GM12864 (cell line): ENCODE measurements around the gene TRAF2.

ENCODE experiments used
- DNase-seq: peaks from one replicate; pipeline ENCODE4 v3.0.0-alpha.2; 2011; ENCODE audit warnings: low read depth
- H3K4me3 ChIP-seq: 2 replicates; pipeline ENCODE4 v1.5.1; 2011; ENCODE audit warnings: mild to moderate bottlenecking, low read depth, low read length, control low read depth
- TF ChIP-seq, protein P1 (sequence below): IDR thresholded peaks from 2 replicates; pipeline ENCODE4 v1.5.1; 2011; ENCODE audit warnings: low read depth, mild to moderate bottlenecking, moderate library complexity, low read length, control low read depth, inconsistent platforms; ENCODE audit errors: missing control alignments

Gene TRAF2

DNA sequence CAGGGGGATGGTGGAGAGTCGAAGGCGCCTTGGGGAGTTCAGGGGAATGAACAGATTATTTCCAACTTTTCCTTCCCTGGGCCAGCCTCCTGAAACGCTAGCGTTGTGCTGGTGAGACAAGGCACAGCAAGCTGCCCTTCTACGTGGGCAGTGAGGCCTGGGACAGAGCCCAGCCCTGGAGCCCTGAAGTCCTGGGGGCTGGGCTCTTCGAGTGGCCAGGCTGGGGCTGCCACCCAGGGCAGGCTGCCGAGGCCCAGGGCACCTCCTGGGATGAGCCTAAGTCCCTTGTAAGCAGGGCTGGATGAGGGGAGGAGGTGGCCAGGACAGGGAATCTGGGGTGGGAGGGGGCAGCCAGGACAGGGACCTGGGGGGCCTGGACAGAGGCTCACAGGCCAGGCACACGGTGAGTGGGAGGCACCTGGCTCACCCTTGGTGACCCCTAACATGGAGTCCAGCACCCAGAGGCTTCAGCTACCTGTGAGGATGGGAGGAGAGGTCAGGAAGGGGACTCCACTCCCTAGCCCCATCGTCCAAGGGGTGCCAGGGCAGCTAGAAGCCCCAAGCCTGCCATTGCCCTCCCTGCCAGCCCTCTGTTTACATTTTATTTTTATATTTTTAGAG, 64.5 kb downstream of the TRAF2 start:
- no peak for DNase-seq
- TF ChIP-seq, protein P1, sequence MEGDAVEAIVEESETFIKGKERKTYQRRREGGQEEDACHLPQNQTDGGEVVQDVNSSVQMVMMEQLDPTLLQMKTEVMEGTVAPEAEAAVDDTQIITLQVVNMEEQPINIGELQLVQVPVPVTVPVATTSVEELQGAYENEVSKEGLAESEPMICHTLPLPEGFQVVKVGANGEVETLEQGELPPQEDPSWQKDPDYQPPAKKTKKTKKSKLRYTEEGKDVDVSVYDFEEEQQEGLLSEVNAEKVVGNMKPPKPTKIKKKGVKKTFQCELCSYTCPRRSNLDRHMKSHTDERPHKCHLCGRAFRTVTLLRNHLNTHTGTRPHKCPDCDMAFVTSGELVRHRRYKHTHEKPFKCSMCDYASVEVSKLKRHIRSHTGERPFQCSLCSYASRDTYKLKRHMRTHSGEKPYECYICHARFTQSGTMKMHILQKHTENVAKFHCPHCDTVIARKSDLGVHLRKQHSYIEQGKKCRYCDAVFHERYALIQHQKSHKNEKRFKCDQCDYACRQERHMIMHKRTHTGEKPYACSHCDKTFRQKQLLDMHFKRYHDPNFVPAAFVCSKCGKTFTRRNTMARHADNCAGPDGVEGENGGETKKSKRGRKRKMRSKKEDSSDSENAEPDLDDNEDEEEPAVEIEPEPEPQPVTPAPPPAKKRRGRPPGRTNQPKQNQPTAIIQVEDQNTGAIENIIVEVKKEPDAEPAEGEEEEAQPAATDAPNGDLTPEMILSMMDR, result no peak
- H3K4me3 ChIP-seq, result peak overlapping the region; percentile 55; the same call in 1 of the 2 replicates

DNA sequence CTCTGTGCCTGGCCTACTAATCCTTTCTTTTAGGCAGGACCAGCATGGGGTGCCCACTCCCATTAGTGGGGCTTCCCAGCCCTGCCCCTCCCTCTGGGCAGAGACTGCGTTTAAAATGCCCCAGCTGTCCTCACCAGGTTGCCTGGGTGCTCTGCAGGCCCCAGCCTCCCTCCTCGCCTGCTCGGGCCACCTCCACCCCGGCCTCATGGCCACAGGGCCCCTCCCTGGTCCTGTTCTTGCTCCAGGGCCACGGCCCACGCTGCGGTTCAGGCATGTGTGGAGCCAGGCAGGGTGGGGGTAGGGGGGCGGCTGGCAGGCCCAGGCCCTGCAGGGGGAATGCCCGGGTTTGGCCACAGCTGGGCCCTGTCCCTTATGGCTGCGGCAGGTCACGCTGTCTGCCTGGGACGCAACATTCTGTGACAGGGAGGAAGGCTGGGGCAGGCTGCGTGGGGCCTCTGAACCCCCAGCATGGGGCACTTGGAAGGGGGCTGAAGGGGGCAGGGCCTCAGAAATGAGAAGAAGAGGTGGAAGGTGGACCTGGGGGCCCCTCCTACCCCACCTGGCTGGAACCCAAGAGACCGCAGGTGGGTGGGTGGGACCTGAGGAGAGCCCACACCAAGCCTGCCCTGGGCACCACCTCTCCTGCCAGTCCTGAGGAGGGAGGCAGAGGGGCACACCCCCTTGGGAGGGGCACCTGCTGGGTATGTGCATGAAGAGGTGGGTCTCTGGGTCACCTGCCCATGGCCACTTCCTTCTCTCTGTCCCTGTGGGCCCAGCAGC, 65.4 kb downstream of the TRAF2 start, which contains the start of gene LCN12:
Gene LCN12 (plus strand): TSS at position 733 of the 780 bp plus-strand sequence. CDS start 55 bp downstream, outside the sequence.
- TF ChIP-seq, protein P1, result no peak
- H3K4me3 ChIP-seq, result no peak within 1 kb of the TSS
- DNase-seq, result no peak

DNA sequence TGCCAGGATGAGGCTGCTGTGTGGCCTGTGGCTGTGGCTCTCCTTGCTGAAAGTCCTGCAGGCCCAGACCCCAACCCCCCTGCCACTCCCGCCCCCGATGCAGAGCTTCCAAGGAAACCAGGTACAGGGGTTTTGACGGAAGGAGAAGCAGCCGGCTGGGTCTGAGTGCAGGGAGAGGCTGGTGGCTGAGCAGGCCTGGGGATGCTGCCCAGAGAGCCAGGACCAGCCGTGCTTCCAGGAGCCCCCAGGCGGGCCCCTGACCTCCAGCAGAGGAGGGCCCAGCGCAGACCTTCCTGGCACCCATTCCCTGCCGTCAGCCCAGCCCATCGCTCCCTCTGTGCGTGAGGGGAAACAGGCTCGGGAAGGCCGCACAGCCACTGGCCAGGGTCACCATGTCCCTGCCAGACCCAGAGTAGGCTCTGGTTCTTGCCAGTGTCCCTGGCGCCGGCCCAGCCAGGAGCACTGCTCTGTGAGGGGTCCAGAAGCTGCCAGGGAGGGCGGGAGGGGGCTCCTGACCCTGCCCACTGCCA, 66.1 kb downstream of the TRAF2 start:
- no peak for DNase-seq
- TF ChIP-seq, protein P1, result no peak
- H3K4me3 ChIP-seq, result no peak overlapping the region

DNA sequence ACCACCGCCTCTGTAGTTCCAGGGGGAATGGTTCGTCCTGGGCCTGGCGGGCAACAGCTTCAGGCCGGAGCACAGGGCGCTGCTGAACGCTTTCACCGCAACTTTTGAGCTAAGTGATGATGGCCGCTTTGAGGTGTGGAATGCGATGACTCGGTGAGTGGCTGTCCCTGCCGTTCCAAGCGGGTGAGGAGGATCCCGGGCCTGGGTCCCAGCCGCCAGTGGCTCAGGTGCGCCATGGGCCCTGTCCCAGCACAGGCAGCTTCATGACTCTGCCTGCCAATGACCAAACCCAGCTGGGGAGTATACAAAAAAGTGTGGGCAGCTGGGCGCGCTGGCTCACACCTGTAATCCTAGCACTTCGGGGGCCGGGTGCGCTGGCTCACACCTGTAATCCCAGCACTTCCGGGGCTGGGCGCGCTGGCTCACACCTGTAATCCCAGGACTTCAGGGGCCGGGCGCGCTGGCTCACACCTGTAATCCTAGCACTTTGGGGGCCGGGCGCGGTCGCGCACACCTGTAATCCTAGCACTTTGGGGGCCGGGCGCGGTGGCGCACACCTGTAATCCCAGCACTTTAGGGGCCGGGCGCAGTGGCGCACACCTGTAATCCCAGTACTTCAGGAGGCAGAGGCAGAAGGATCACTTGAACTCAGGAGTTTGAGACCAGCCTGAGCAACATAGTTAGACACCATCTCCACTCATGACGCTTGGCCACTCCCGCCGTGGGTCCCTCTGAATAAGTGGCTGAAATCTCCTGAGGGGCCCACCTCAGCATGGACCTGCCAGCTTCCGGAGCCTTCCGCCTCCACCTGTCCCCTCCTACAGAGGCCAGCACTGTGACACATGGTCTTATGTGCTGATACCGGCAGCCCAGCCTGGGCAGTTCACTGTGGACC, 66.8 kb downstream of the TRAF2 start:
- DNase-seq, result no peak
- no peak overlapping the region for H3K4me3 ChIP-seq
- TF ChIP-seq, protein P1, result no peak

DNA sequence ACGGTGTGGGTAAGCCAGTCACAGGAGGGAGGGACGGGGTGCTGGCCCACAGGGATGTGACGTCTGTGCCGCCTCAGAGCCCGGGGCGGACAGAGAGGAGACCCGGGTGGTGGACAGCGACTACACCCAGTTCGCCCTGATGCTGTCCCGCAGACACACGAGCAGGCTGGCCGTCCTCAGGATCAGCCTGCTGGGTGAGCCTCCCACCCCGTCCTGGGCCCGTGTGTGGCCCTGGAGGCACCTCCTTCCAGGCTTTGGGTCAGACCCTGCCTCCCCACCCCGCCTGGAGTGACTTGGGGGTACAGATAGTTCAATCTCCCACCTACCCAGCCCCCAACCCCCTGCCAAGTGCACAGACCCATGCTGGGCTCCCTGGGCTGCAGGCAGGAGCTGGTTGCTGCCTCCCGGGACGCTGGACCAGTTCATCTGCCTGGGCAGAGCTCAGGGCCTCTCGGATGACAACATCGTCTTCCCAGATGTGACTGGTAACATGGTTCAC, 67.5 kb downstream of the TRAF2 start:
- no peak overlapping the region for H3K4me3 ChIP-seq
- TF ChIP-seq, protein P1, result no peak
- DNase-seq, result no peak

DNA sequence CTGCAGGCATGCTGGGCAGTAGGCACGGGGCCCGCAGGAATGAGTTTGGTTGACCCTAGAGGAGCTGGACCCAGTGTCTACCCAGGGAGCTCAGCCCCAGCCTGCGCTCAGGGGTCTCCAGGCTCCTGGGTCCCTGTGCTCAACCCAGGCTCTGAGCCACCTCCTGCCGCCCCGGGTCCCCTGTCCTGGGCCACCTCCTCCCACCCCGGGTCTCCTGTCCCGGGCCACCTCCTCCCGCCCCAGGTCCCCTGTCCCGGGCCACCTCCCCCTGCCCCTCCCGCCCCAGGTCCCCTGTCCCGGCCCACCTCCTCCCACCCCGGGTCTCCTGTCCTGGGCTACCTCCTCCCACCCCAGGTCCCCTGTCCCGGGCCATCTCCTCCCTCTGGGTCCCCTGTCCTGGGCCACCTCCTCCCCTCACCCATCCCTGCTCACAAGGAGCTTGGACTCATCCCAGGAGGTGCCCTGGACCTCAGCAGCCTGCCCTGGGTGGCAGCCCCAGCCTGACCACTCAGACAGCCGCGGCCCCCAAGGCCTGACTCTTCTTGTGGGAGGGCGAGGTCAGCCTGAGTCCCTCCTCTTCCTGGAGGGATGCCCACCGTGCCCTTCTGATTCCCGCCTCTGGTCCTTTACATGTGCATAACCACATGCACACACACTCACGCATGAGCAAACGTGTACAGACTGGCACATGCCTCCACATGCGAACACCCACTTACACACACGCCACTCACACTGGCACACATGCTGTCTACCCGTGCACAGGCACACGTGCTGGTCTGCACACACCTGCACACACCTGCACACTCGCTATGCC, 68.2 kb downstream of the TRAF2 start:
- TF ChIP-seq, protein P1, result no peak
- no peak overlapping the region for H3K4me3 ChIP-seq
- no peak for DNase-seq
